ENCODE data around the gene ESPNL.

The ESPNL gene

DNA sequence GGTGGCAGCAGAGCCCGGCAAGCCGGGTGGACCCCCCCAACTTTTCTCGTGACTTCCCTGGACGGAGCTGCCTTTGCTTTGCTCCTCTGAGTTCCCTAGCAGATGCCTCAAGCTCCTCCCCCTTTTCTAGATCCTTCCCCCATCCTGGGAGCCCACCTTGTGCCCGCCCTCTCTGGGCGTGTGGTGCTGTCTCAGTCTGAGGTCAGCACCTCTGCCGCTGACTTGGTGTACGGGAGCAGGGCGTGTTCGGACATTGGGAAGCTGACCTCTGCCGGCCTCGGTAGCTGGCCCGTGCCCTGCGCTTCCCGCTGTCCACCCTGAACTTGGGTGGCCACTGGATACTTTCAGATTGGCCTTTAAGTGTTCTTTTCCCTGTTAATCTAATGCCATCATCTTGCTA is 19.6 kb upstream of the ESPNL start:
- DNase-seq = no peak

DNA sequence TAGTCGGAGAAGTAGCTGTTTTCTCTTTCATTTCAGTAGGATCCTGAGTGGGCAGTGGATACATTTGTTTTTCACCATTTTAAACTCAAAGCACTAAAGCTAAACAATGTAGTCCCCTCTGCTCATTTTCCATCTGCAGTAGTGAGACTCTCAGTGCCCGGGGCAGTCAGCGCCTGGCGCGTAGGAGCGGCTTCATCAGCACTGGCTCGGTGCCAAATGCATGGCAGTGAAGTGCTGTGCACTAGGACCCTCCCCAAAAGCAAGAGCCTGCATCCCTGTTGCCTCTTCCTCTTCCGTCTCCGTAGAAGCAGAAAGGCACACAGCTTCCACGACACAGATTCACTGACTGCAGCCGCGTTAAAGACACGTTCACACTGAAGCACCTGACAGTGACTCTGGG is 19.0 kb upstream of the ESPNL start:
- DNase-seq = no peak

DNA sequence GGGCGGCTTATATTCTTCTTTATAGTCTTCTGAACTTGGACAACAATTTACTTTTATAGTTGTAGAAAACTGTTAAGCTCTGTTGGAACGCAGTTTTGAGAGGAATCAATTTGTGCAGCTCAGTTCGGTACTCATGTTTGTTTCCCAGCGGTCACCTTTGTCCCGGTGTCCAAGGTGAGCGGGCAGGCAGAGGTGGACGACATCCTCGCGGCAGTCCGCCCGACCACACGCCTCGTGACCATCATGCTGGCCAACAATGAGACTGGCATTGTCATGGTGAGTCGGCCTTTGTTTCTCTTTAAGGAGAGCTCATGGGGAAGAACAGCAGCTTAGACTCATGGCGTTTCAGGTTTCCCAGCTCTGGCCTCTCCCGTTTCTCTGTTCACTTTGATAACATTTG is 18.6 kb upstream of the ESPNL start:
- DNase-seq = no peak

DNA sequence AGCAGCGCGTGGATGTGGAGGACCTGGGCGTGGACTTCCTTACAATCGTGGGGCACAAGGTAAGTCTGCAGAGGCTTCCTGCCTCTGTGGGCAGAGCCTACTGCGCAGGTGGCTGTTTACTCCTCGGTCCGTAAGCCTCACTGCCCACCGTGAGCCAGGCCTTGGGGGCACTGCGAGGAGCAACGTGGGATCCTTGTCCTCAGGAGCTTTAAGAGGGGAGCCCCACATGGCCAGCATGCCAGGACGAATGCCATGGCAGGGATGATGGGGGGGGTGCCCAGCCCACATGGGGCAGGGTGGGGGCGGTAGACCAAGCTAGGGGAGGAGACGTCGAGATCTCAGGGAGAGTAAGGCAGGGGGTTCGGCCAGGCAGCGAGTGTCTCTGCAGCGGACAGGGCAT is 18.0 kb upstream of the ESPNL start:
- no peak for DNase-seq

GRCh38 chr2:238082827-238083226 is 17.3 kb upstream of the ESPNL start:
- DNase-seq = no peak

- no peak for DNase-seq
Observed at GRCh38 chr2:238083919-238084318, 16.2 kb upstream of the ESPNL start.

DNA sequence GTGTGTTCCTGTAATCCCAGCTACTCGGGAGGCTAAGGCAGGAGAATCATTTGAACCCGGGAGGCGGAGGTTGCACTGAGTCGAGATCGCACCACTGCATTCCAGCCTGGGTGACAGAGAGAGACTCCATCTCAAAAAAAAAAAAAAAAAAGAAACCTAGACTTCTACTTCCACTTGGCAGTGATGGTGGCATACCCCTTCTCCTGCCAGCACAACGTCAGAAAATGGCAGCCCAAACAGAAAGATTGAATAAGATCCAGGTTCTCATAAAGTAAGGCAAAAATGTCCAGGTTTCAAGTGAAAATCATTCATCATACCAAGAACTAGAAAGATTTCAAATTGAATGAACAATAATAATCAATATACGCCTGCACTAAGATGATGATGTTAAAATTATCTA is 15.4 kb upstream of the ESPNL start:
- DNase-seq = no peak

- no peak for DNase-seq
Observed at GRCh38 chr2:238085899-238086298, 14.2 kb upstream of the ESPNL start.

DNA sequence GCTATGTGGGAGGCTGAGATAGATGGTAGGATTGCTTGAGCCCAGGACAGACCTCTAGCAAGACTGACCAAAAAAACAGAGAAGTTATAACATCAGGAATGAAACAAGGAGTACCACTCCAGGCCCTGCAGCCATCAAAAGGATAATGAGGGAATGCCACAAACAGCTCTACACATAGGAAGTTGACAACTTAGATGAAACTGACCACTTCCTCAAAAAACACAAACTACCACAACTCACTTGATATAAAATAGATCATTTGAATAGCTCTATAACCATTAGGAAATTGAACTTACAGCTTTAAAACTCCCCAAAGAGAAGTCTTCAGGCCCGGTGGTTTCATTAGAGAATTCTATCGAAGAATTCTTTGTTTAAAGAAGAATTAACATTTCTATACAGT is 12.9 kb upstream of the ESPNL start:
- no peak for DNase-seq

DNA sequence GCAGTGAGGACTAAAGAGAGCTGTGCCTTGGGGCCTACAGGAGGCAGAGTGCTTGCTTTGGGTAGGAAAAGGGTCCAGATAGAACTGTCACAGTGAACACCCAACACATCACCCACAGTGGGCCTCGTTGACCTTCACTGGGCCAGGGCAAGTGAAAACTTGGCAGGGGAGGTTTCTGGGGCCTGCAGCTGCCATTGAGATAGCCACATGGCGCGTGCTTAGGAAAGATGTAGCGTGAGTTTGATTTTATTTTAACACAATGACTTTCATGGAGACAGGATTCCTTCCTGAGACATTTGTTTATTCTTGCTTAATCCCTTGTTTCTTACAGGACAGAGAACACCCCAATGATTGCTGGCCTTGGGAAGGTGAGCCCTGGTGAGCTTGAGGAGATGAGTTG is 9.3 kb upstream of the ESPNL start:
- DNase-seq = no peak

DNA sequence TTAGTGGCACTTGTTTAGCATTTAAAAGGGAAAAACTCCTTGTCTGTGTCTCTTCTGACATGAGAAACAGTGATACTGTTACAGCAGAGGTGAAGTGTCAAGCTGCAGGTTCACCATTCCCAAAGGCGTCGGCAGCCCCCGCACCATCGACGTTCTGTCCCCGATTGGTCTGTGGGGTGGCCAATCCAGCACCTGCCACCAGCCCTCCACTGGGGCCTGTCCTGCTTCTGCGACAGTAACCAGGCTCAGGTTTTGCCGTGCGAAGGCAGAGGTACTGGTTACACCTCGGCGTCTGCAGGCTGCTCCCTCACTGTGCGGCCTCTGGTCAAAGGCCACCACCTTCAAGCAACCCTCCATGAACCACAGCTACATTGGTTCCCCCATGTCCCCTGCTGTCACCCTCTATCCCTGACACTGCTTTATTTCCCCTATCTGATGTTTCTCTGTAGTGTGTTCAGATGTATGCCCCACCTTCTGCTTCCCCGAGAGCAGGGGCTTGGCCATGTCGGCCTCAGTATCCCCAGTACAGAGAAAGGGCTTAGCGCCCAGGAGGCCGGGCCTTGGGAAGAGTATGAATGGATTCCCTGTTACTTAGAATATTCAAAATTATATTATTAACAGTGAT is 8.6 kb upstream of the ESPNL start:
- DNase-seq = no peak

GRCh38 chr2:238092486-238093035 is 7.6 kb upstream of the ESPNL start:
- no peak for DNase-seq

DNA sequence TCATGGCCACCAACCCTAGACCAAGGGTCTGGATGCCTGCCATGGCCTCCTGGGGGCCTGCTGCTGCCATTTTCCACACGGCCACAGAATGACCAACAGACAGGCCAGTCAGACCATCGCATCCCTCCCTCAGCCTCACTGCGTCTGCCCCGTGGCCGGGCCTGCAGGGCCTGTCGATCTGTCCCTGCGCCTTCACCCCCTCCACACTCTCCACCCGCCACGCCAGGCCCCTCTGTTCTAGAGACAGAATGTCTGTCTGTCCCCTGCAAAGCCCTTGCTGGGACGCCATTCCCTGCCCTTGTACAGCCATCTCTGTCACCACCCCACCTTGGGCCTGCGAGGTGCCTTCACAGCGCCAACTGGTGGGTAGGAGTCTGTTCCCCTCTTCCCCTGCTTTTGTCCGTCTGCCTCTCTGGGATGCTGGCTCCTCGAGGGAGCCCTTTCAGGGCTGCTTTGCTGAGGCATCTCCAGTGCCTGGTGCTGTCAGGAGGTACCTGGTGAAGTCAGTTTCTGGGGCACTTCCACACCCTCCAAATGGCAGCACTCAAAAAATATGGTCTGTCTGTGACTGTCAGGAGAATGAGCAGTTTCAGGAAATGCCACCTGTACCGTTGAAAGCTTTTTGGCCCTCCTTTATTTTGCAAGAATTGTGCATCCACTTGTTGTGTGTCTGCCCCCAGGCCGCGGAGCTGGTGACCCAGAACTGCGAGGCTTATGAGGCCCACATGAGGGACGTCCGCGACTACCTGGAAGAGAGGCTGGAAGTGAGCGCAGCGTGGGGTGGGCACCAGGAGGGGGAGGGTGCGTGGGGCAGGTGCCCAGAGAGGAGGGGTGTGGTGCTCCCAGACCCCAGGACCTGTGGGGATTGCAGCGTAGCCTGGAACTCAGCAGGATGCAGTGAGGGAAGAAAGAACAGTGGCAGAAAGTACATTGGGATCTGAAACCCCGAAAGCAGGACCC is 6.7 kb upstream of the ESPNL start:
- DNase-seq = no peak

DNA sequence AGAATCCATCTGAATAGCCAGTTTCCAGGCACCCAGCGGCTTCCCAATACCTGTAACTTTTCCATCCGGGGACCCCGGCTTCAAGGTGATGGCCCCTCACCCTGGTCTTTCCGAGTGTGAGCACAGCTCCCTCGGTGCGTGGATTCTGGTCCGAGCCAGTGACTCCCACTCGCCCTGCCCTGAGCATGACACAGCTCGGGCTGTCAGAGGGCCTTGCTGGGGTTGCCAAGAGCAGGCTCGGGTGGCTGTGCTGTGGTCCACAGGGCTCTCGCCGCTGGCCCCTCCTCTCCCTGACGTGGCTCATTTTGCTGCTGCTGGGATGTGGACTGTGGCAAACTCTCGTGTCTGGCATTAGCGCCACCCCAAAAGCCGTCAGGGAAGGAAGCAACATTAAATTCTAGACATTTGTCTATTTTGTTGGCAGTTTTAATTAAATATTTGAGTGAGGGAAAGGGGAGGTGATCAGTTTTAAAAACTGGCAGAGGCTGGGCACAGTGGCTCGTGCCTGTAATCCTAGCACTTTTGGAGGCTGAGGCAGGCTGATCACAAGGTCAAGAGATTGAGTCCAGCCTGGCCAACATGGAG is 5.6 kb upstream of the ESPNL start:
- DNase-seq = no peak

DNA sequence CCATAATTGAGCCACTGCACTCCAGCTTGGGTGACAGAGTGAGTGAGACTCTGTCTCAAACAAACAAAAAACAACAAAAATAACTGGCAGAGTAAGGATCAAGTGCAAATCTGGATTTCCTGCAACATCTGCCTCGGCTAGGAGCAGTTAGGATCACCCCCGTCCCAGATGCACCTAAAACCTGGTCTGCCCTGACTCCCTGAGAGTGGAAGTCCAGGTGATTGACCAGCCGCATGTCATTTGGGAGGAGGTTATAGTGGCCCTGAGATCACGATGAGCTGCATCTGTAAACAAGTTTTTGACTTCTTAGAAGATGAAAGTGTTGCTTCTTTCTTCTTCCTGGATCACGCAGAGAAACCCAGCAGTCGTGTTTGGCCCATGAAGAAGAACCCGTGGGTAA is 5.0 kb upstream of the ESPNL start:
- no peak for DNase-seq

DNA sequence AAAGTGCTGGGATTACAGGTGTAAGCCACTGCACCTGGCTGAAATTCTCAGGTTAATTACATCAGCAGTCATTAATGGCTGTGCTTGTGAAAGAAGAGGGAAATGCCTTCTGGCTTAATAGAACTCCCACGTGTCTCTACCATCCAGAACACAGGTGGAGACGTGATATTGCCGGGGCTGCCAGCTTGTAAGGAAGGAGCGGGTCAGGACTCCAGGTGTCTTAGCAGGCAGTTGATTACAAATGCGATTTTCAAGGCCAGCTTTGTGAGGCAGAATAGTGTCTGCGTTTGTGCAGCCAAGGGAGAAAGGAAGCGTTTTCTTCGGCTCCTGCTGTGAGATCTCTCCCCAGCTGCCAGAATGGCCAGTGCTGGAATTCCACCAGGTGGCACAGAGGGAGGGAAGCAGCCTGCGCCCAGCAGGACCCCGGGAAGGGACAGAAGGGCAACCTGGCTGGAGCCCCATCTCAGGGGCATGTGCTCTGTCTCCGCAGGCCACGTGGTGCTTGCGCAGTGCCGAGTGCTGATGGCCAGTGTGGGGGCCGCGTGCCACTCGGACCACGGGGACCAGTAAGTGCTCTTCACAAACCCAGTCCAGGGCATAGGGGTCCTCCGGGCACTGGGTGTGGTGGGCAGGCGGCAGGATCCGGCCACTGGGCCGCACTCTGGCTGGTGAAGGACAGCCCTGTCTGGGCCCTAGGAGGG is 3.7 kb upstream of the ESPNL start:
- DNase-seq = no peak

GRCh38 chr2:238097201-238097987 is 2.7 kb upstream of the ESPNL start:
- DNase-seq = no peak

GRCh38 chr2:238097988-238098871 is 1.9 kb upstream of the ESPNL start:
- no peak for DNase-seq

- no peak for DNase-seq
Observed at GRCh38 chr2:238098901-238099713, 1.0 kb upstream of the ESPNL start.

DNA sequence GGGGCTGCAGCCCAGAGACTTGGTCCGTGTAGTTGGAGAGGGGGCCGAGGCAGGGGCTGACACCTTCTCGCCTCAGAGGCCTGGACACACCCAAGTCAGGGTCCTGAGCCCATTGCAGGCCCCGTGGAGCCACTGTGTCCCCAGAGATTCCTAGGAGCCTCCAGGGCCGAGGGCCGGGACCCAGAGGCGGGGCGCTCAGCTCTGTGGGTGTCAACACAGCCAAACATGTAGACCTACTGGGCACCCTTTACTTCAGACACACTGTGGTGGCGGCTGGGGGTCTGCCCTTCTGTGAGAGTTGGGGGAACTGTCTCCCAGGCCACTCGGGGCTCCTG is 459 bp upstream of the ESPNL start:
- DNase-seq = no peak

All from activated naive CD4-positive, alpha-beta T cell treated with anti-CD3 and anti-CD28 coated beads, Interleukin-2, amount 50 U/mL, for 16 hours (primary cell).